KOPT-K1 (cell line): ENCODE measurements around the gene CIZ1.

ENCODE experiments used
- H3K27ac ChIP-seq: fragments of 200-600 bp; sonication (generic); 2 replicates; pipeline ENCODE4 v1.5.1; 2016; ENCODE audit warnings: antibody characterized with exemption, mild to moderate bottlenecking, low read depth, low read length; ENCODE audit not compliant: poor library complexity, severe bottlenecking
- H3K36me3 ChIP-seq: fragments of 200-600 bp; sonication (generic); 2 replicates; pipeline ENCODE4 v1.5.1; 2017; ENCODE audit warnings: antibody characterized with exemption, mild to moderate bottlenecking, low read length, moderate library complexity; ENCODE audit not compliant: insufficient read depth
- H3K9me3 ChIP-seq: fragments of 200-600 bp; sonication (generic); 2 replicates; pipeline ENCODE4 v1.5.1; 2017; ENCODE audit warnings: antibody characterized with exemption, low read length, mild to moderate bottlenecking; ENCODE audit not compliant: insufficient read depth, poor library complexity, severe bottlenecking

Gene CIZ1

GRCh38 chr9:128204858-128205257, 13.5 kb upstream of the CIZ1 start:
- Histone ChIP-seq H3K27ac (no peak overlapping the region), H3K9me3 (no peaks in the 10 kb centered on the region), H3K36me3 (no peaks in the 10 kb centered on the region)

- Histone ChIP-seq H3K9me3 (no peaks in the 10 kb centered on the region), H3K27ac (no peak overlapping the region), H3K36me3 (no peaks in the 10 kb centered on the region)
These were observed 12.6 kb upstream of the CIZ1 start for GRCh38 chr9:128203707-128204551.

GRCh38 chr9:128203024-128203706, 11.8 kb upstream of the CIZ1 start, which contains the start of gene DNM1:
DNM1 (plus strand) TSS chr9:128203379; CDS start chr9:128203471, 92 bp downstream.
- Histone ChIP-seq H3K36me3 (no peaks in the 10 kb centered on the region), H3K27ac (no peak within 1 kb of the TSS), H3K9me3 (no peaks in the 10 kb centered on the region)

GRCh38 chr9:128202648-128203023, 11.3 kb upstream of the CIZ1 start:
- Histone ChIP-seq H3K36me3 (no peaks in the 10 kb centered on the region), H3K9me3 (no peaks in the 10 kb centered on the region), H3K27ac (no peak overlapping the region)

- no peaks in the 10 kb centered on the region for H3K36me3 ChIP-seq
- H3K27ac ChIP-seq, result no peak overlapping the region
- no peaks in the 10 kb centered on the region for H3K9me3 ChIP-seq
These were observed 10.3 kb upstream of the CIZ1 start for GRCh38 chr9:128201441-128202369.

- Histone ChIP-seq H3K9me3 (no peaks in the 10 kb centered on the region), H3K27ac (no peak overlapping the region), H3K36me3 (peaks cover 9% of the 10 kb centered on the region)
These were observed 2.2 kb upstream of the CIZ1 start for GRCh38 chr9:128193469-128194096.

- peaks cover 9% of the 10 kb centered on the region for H3K36me3 ChIP-seq
- H3K27ac ChIP-seq, result no peak overlapping the region
- H3K9me3 ChIP-seq, result no peaks in the 10 kb centered on the region
These were observed 1.4 kb upstream of the CIZ1 start for GRCh38 chr9:128192601-128193371.

GRCh38 chr9:128190516-128191405, 611 bp downstream of the CIZ1 start:
- Histone ChIP-seq H3K9me3 (no peaks in the 10 kb centered on the region), H3K27ac (peak overlapping the region; percentile 67)

GRCh38 chr9:128190013-128190412, 1.4 kb downstream of the CIZ1 start:
- no peaks in the 10 kb centered on the region for H3K9me3 ChIP-seq
- H3K36me3 ChIP-seq, result peaks cover 34% of the 10 kb centered on the region
- H3K27ac ChIP-seq, result peak overlapping the region; percentile 67

More at GRCh38 chr9:128190516-128191405, 611 bp downstream of the CIZ1 start:
- peaks cover 26% of the 10 kb centered on the region for H3K36me3 ChIP-seq

- no peaks in the 10 kb centered on the region for H3K9me3 ChIP-seq
- no peak overlapping the region for H3K27ac ChIP-seq
- H3K36me3 ChIP-seq, result peaks cover 41% of the 10 kb centered on the region
These were observed 3.2 kb downstream of the CIZ1 start for GRCh38 chr9:128188209-128188608.

GRCh38 chr9:128187361-128187760, 4.0 kb downstream of the CIZ1 start:
- Histone ChIP-seq H3K27ac (no peak overlapping the region), H3K9me3 (no peaks in the 10 kb centered on the region), H3K36me3 (peaks cover 50% of the 10 kb centered on the region)

GRCh38 chr9:128185979-128186965, 5.1 kb downstream of the CIZ1 start:
- no peak overlapping the region for H3K27ac ChIP-seq
- H3K36me3 ChIP-seq, result peaks cover 51% of the 10 kb centered on the region
- H3K9me3 ChIP-seq, result no peaks in the 10 kb centered on the region
